C4-2B (cell line): ENCODE measurements around the gene RASA3.

ENCODE experiments used
- CTCF ChIP-seq: fragments of 450-650 bp; conservative IDR thresholded peaks from 2 replicates; pipeline ENCODE4 v1.5.1; 2017; ENCODE audit warnings: mild to moderate bottlenecking
- ZFX ChIP-seq: fragments of 450-650 bp; IDR thresholded peaks from 2 replicates; pipeline ENCODE4 v1.6.1; 2017

- no peak for TF ChIP-seq CTCF
- TF ChIP-seq ZFX = no peak
These were observed 180.1 kb downstream of the RASA3 start for GRCh38 chr13:113952151-113952982.
